HG02938 (cell line): ENCODE results near the gene NEDD4.
"Not testable (repeated sequence)": the region's sequence is repeated elsewhere in the genome, so short reads cannot be mapped to it uniquely, and the experiment has no call there.

Experiments
- ATAC-seq: cut with Tn5 transposase; IDR thresholded peaks from one replicate; pipeline ENCODE4 v1.9.1; 2021; ENCODE audit warnings: mild to moderate bottlenecking, moderate library complexity; ENCODE audit not compliant: unreplicated experiment

The NEDD4 gene

GRCh38 chr15:55834331-55834730 lies 159.1 kb downstream of the NEDD4 start:
- ATAC-seq = no peak

GRCh38 chr15:55829826-55830225 lies 163.6 kb downstream of the NEDD4 start:
- peak; percentile 69 for ATAC-seq

- no peak for ATAC-seq
These were observed 165.5 kb downstream of the NEDD4 start for GRCh38 chr15:55827955-55828354.

- ATAC-seq = no peak
These were observed 166.2 kb downstream of the NEDD4 start for GRCh38 chr15:55827204-55827603.

- ATAC-seq = no peak
These were observed 168.4 kb downstream of the NEDD4 start for GRCh38 chr15:55824857-55825613.

- no peak for ATAC-seq
These were observed 169.6 kb downstream of the NEDD4 start for GRCh38 chr15:55823699-55824340.

- ATAC-seq = no peak
These were observed 170.2 kb downstream of the NEDD4 start for GRCh38 chr15:55823191-55823670.

GRCh38 chr15:55821740-55822139 lies 171.7 kb downstream of the NEDD4 start:
- ATAC-seq = not testable (repeated sequence)

GRCh38 chr15:55820043-55820442 lies 173.4 kb downstream of the NEDD4 start:
- no peak for ATAC-seq

GRCh38 chr15:55819397-55820034 lies 173.9 kb downstream of the NEDD4 start:
- ATAC-seq = no peak

- no peak for ATAC-seq
These were observed 177.4 kb downstream of the NEDD4 start for GRCh38 chr15:55816017-55816416.

GRCh38 chr15:55802600-55803376 lies 190.6 kb downstream of the NEDD4 start:
- ATAC-seq = no peak

- ATAC-seq = no peak
These were observed 193.2 kb downstream of the NEDD4 start for GRCh38 chr15:55800216-55800615.

GRCh38 chr15:55799291-55800212 lies 193.9 kb downstream of the NEDD4 start:
- ATAC-seq = no peak

- ATAC-seq = no peak
These were observed 197.0 kb downstream of the NEDD4 start for GRCh38 chr15:55796321-55796965.

GRCh38 chr15:55795031-55795430 lies 198.4 kb downstream of the NEDD4 start:
- ATAC-seq = no peak

GRCh38 chr15:55791551-55792400 lies 201.6 kb downstream of the NEDD4 start:
- ATAC-seq = no peak

GRCh38 chr15:55789066-55789660 lies 204.2 kb downstream of the NEDD4 start:
- ATAC-seq = no peak
